GM12891 (cell line): ENCODE measurements around the gene ATXN1.

Source experiments
- POLR2A ChIP-seq: IDR thresholded peaks from 2 replicates; pipeline ENCODE4 v1.6.1; 2011; ENCODE audit warnings: low read depth, low read length, control low read depth
- TAF1 ChIP-seq: IDR thresholded peaks from 2 replicates; pipeline ENCODE4 v1.6.1; 2011; ENCODE audit warnings: low read depth, low read length, control low read depth

DNA sequence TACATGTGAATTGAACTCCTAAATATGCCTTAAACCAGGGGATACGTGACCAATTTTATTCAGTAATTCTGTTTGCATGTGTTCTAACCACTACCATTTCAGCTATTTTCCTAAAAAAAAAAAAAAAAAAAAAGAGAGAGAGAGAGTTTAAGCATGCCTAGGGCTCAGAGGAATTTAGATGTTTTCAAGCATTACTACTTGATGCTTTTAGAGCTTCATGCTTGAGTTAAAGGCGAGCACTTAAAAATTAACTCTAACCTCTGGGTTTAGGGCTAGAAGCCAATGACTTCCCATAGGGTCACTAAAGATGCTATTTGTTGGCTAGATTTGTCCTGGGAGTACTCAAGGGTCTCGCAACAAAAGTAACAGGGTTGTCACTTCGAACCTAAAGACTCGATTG, 217.7 kb downstream of the ATXN1 start:
- TF ChIP-seq TAF1 (no peak), POLR2A (no peak)
